ENCODE results near the gene GNAL. TPM values are rescaled to one million over a fixed set of nuclear protein-coding genes. Genes with fewer than 3 reads are reported as not detected.

GNAL gene
- total RNA-seq, 2 donors from 2014 or later: 16.9 to 27.9 TPM

GRCh38 chr18:11857177-11857887, 168.3 kb downstream of the GNAL start:
- peak; percentile 93 for DNase-seq (ENCODE audit: low spot score)
- intact Hi-C loops (cut with DNase I): loop anchor here in 1 of 2 donors (10.0 kb wide), 1 partner anchor 47 kb away; the partner anchor contains the start of gene MPPE1

GRCh38 chr18:11859282-11859830, 170.3 kb downstream of the GNAL start:
- no peak for DNase-seq (ENCODE audit: low spot score)
- intact Hi-C loops (cut with DNase I): loop anchor here in 1 of 2 donors (10.0 kb wide), 1 partner anchor 45 kb away; the partner anchor contains the start of gene MPPE1

GRCh38 chr18:11859903-11860407, 170.9 kb downstream of the GNAL start:
- no peak for DNase-seq (ENCODE audit: low spot score)
- intact Hi-C loops (cut with DNase I): loop anchor here in 1 of 2 donors (10.0 kb wide), 1 partner anchor 45 kb away; the partner anchor contains the start of gene MPPE1

GRCh38 chr18:11860594-11861450, 171.8 kb downstream of the GNAL start:
- intact Hi-C loops (cut with DNase I): no loop called here
- no peak for DNase-seq (ENCODE audit: low spot score)

DNA sequence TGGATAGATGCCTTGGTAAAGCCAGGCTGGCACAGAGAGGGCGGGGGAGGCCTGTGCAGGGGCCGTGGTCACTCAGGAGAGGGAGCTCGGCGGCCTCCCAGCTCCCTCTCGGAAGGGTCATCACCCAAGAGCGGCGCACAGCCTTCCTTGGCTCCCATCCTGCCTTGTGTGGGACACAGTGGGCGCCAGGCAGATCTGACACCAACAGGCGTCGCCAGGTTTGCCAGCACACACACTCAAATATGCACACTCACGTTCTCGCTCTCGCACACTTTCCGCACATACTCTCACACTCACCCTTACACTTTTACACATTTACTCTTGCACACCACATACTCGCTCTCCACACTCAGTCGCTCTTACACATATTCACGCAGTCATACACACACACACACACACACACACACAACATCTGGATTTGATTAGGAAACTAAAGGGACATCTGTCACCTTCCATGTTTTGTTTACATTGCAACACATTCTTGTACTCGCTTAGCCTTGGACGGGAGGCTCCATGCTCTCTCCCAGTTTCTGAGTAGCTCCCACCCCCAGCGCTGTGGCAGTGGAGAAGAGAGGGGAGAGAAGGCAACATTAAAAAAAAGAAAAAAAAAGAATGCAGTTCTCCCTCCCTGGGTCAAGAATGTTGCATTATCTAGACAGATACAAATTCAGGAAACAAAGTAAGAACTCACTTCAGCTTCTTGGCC, 172.7 kb downstream of the GNAL start:
- DNase-seq (ENCODE audit: low spot score): no peak
- intact Hi-C loops (cut with DNase I): no loop called here

GRCh38 chr18:11862468-11863137, 173.5 kb downstream of the GNAL start:
- no peak for DNase-seq (ENCODE audit: low spot score)
- intact Hi-C loops (cut with DNase I): no loop called here

DNA sequence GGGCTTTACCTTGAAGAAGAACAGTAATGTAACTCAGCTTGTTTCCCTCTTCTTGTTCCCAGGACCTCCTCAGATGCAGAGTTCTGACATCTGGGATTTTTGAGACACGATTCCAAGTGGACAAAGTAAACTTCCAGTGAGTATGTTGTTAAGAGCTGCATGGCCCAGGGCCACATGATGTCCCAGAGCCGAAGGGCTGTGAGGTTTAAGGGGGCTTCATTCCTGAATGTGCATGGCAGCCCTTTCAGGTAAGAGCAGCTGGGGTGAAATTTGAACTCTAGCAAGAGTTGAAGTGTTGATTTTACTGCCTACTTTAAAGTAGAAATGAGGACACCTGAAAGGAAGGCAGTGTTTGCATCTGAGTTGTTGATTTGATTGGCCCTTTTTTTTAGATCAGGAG, 175.4 kb downstream of the GNAL start:
- intact Hi-C loops (cut with DNase I): no loop called here
- DNase-seq (ENCODE audit: low spot score): no peak

DNA sequence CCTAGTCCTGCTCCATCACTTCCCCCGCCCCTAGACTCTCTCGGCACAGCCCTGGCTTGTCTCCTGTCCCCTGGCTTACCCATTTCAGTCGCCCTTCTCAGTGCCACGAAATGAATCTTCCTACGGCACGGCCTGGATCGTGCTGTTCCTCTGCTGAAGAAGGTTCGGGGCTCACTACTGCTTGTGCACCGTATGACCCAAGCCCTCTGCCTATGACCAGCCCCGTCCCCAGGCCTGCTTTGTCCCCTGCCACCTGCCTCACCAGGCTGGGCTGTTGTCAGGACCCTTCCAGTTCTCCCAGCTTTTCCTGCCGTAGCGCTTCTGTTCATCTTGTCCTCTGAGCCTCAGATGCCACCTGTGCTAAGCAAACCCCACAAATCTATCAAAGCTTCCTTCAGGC, 176.0 kb downstream of the GNAL start:
- intact Hi-C loops (cut with DNase I): loop anchor here in 1 of 2 donors (5.0 kb wide), 1 partner anchor 658 kb away; no protein-coding TSS in a partner anchor
- DNase-seq (ENCODE audit: low spot score): no peak

DNA sequence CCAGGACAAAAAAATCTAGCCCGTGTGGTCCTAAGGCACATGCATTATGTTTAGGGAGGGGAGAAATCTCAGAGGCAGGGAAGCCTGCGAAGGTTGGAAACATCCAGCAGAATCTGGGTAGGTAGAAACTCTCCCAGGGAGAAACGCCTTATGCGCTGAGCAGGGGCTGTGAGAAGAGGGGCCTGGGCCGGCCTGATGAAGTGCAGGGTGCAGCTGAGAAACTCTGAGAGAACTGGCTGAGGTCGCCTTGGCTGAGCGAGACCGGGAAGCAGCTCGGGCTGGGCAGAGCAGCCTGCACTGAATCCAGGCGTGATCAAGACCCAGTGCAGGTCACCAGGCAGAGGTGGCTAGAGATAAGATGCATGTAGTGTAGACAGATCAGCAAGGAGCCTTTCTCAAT, 177.3 kb downstream of the GNAL start:
- intact Hi-C loops (cut with DNase I): loop anchor here in 1 of 2 donors (5.0 kb wide), 1 partner anchor 659 kb away; no protein-coding TSS in a partner anchor
- DNase-seq (ENCODE audit: low spot score): no peak

- no peak for DNase-seq (ENCODE audit: low spot score)
- intact Hi-C loops (cut with DNase I): loop anchor here in 1 of 2 donors (5.0 kb wide), 1 partner anchor 659 kb away; no protein-coding TSS in a partner anchor
Measured at GRCh38 chr18:11866764-11867163, 177.7 kb downstream of the GNAL start.

GRCh38 chr18:11868230-11868629, 179.2 kb downstream of the GNAL start:
- intact Hi-C loops (cut with DNase I): loop anchor here in 1 of 2 donors (5.0 kb wide), 1 partner anchor 661 kb away; no protein-coding TSS in a partner anchor

DNA sequence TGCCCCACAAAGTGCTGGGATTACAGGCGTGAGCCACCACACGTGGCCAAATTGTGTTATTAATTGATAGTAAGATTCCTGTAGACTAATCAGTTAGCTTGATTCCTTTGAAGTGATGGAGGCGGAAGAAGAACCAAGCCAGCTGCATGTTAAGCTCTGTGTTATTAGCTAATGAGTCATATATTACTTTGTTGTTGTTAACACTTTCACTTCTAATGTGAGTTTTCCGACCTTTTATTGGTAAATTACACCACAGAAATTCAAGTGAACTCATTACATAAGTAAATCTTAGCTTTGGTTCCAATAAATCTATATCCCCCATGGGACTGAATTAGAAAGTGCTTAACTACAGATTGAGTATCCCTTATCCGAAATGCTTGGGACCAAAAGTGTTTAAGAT, 182.4 kb downstream of the GNAL start:
- intact Hi-C loops (cut with DNase I): no loop called here
- no peak for DNase-seq (ENCODE audit: low spot score)

More at GRCh38 chr18:11868230-11868629, 179.2 kb downstream of the GNAL start:
- DNase-seq (ENCODE audit: low spot score): no peak

- no peak for DNase-seq (ENCODE audit: low spot score)
- intact Hi-C loops (cut with DNase I): no loop called here
Measured at GRCh38 chr18:11872479-11873136, 183.5 kb downstream of the GNAL start.

GRCh38 chr18:11873670-11874340, 184.7 kb downstream of the GNAL start:
- no peak for DNase-seq (ENCODE audit: low spot score)
- intact Hi-C loops (cut with DNase I): no loop called here

- intact Hi-C loops (cut with DNase I): no loop called here
- DNase-seq (ENCODE audit: low spot score): no peak
Measured at GRCh38 chr18:11874676-11875075, 185.6 kb downstream of the GNAL start.

GRCh38 chr18:11877497-11878135, 188.6 kb downstream of the GNAL start:
- no peak for DNase-seq (ENCODE audit: low spot score)

More at GRCh38 chr18:11877497-11878135, 188.6 kb downstream of the GNAL start:
- intact Hi-C loops (cut with DNase I): no loop called here

All from posterior vena cava (tissue), 2 donors.